Esophagus squamous epithelium (tissue), 4 donors: Measurements from ENCODE around the gene ECE1.

Experiments used
- CTCF ChIP-seq, 6 experiments: fragments of 450-650 bp in 4 of 6; fragments of 200-600 bp in 2 of 6; sonication (generic) in 2 of 6; IDR thresholded peaks; one replicate each; pipeline ENCODE4 v1.5.1; 2016 to 2019; ENCODE audit warnings: antibody characterized with exemption in 6 of 6, mild to moderate bottlenecking in 4 of 6, moderate library complexity in 4 of 6
- POLR2A ChIP-seq, 4 donors: fragments of 450-650 bp; IDR thresholded peaks; one replicate each; pipeline ENCODE4 v1.6.1; 2017; ENCODE audit warnings: antibody characterized with exemption in 4 of 4, mild to moderate bottlenecking in 4 of 4, moderate library complexity in 3 of 4

DNA sequence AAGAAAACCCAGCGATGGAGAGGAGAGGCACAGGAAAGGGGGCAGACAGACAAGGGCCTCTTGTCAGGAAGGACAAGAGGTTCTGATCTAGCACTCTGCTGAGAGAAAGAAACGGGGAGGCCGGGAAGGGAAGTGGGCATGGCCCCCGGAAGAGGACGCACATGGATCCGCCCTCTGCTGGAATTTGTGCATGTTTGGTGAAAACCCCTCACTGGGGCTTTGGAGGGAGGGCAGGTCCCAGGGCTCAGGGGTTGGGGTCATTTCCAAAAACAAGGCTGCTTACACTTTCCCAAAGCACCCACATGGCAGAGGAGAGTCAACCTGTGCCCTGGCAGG is 32.4 kb upstream of the ECE1 start:
- TF ChIP-seq CTCF (IDR thresholded peaks at IDR 0.05), result no peak
- no peak for TF ChIP-seq POLR2A (IDR thresholded peaks at IDR 0.05)
